GM12878 (cell line): ENCODE data around the gene ITGBL1. TPM values are rescaled to one million over a fixed set of nuclear protein-coding genes. Genes with fewer than 3 reads are reported as not detected.

ENCODE experiments used
- ATAC-seq: fragments of 200-7000 bp; cut with Tn5 transposase; 3 replicates; pipeline ENCODE4 v1.9.1; 2020; ENCODE audit warnings: mild to moderate bottlenecking, moderate library complexity
- BruUV-seq: library from RNA; stranded (reverse); fragments of 400-500 nt; replicated peaks from 2 replicates; lab custom pipeline; 2021; lab: Mats Ljungman, UMichigan
- CTCF ChIA-PET: fragments of 300-600 bp; sonication (Branson Sonifier 250); formaldehyde crosslinking; extraction: SDS; loops from one replicate; lab custom pipeline; 2021; ENCODE audit warnings: inconsistent platforms; lab: Yijun Ruan, JAX
- POLR2A ChIA-PET: fragments of 350-600 bp; formaldehyde crosslinking; extraction: SDS; loops from one replicate; lab custom pipeline; 2021; ENCODE audit warnings: inconsistent platforms; lab: Charles Lee
- RAD21 ChIA-PET: fragments of 300-600 bp; sonication (Branson Sonifier 250); formaldehyde crosslinking; loops from one replicate; lab custom pipeline; 2023; ENCODE audit warnings: antibody characterized with exemption; ENCODE audit not compliant: unreplicated experiment; lab: Charles Lee
- SMC1A ChIA-PET: fragments of 300-600 bp; sonication (Branson Sonifier 250); formaldehyde crosslinking; loops from one replicate; lab custom pipeline; 2023; ENCODE audit not compliant: unreplicated experiment, uncharacterized antibody; lab: Charles Lee
- DNase-seq: peaks from one replicate; pipeline ENCODE4 v3.0.0-alpha.2; 2011; ENCODE audit warnings: low read depth, low spot score
- FAIRE-seq: peaks from 3 replicates; lab custom pipeline; 2011; peaks lifted over from hg19 to GRCh38; lab: Jason Lieb, UNC
- H2AFZ ChIP-seq: 2 replicates; pipeline ENCODE4 v1.6.0; 2011; ENCODE audit warnings: low read depth, low read length, control low read depth; ENCODE audit not compliant: control insufficient read depth
- H3K27ac ChIP-seq: 2 replicates; pipeline ENCODE4 v1.5.1; 2011; ENCODE audit warnings: control low read depth; ENCODE audit not compliant: control insufficient read depth, insufficient read depth
- H3K27me3 ChIP-seq, 2 experiments: replicated peaks in 1 of 2; 2 replicates each; pipeline versions ENCODE4 v1.6.0 to v1.6.1; 2011; ENCODE audit warnings: low read length in 1 of 2; ENCODE audit not compliant: control insufficient read depth in 2 of 2, insufficient read depth in 2 of 2
- H3K36me3 ChIP-seq, 2 experiments: 2 replicates each; pipeline ENCODE4 v1.5.1; 2011; ENCODE audit warnings: low read length in 1 of 2; ENCODE audit not compliant: control insufficient read depth in 2 of 2, insufficient read depth in 2 of 2
- H3K4me1 ChIP-seq: 2 replicates; pipeline ENCODE4 v1.6.1; 2011; ENCODE audit warnings: mild to moderate bottlenecking, low read length, moderate library complexity, mixed read lengths; ENCODE audit not compliant: control insufficient read depth, insufficient read depth
- H3K4me2 ChIP-seq: 2 replicates; pipeline ENCODE4 v1.6.0; 2011; ENCODE audit warnings: control low read depth; ENCODE audit not compliant: control insufficient read depth, insufficient read depth
- H3K4me3 ChIP-seq: fragments of 200-600 bp; sonication (generic); 2 replicates; pipeline ENCODE4 v1.5.1; 2016
- H3K79me2 ChIP-seq: 2 replicates; pipeline ENCODE4 v1.6.0; 2011; ENCODE audit warnings: low read length; ENCODE audit not compliant: control insufficient read depth, insufficient read depth
- H3K9ac ChIP-seq: 2 replicates; pipeline ENCODE4 v1.8.0; 2011; ENCODE audit warnings: low read length, control low read depth, mixed read lengths; ENCODE audit not compliant: control insufficient read depth, insufficient read depth
- H3K9me3 ChIP-seq: replicated peaks from 3 replicates; pipeline ENCODE4 v1.5.1; 2011; ENCODE audit warnings: mild to moderate bottlenecking, low read length; ENCODE audit not compliant: control insufficient read depth, insufficient read depth
- H4K20me1 ChIP-seq: 2 replicates; pipeline ENCODE4 v1.6.0; 2011; ENCODE audit not compliant: control insufficient read depth, insufficient read depth
- CEBPB ChIP-seq, 2 experiments: fragments of 150-350 bp in 1 of 2; IDR thresholded peaks; 2 replicates each; pipeline ENCODE4 v1.6.1; 2012 to 2014; ENCODE audit warnings: low read depth in 2 of 2, low read length in 2 of 2, borderline replicate concordance in 1 of 2, inconsistent platforms in 1 of 2
- IKZF1 ChIP-seq: fragments of 450-650 bp; conservative IDR thresholded peaks from 2 replicates; pipeline ENCODE4 v1.6.1; 2017; ENCODE audit warnings: antibody characterized with exemption, mild to moderate bottlenecking
- IKZF2 ChIP-seq, 2 experiments: fragments of 450-650 bp; IDR thresholded peaks; 2 replicates each; pipeline ENCODE4 v1.6.1; 2017; ENCODE audit warnings: mild to moderate bottlenecking in 2 of 2, moderate library complexity in 2 of 2
- JUNB ChIP-seq: IDR thresholded peaks from 2 replicates; pipeline ENCODE4 v1.6.1; 2016; ENCODE audit warnings: antibody characterized with exemption, mild to moderate bottlenecking
- RAD21 ChIP-seq: IDR thresholded peaks from 2 replicates; pipeline ENCODE4 v1.6.1; 2011; ENCODE audit warnings: mild to moderate bottlenecking, low read depth, low read length, moderate library complexity; ENCODE audit not compliant: insufficient read depth
- RCOR1 ChIP-seq: conservative IDR thresholded peaks from 2 replicates; pipeline ENCODE4 v1.6.1; 2012; ENCODE audit warnings: low read depth, low read length, improper control_type of control experiment
- SMAD5 ChIP-seq: IDR thresholded peaks from 2 replicates; pipeline ENCODE4 v1.6.1; 2016; ENCODE audit warnings: antibody characterized with exemption, low read depth
- SUZ12 ChIP-seq: fragments of 200-600 bp; sonication (generic); IDR thresholded peaks from one replicate; pipeline ENCODE4 v1.6.1; 2018; ENCODE audit warnings: antibody characterized with exemption, mild to moderate bottlenecking; ENCODE audit not compliant: unreplicated experiment
- WGBS: methylation state at CpG from one replicate; pipeline ENCODE4 v1.1.6; 2016; ENCODE audit warnings: low lambda C conversion rate; ENCODE audit not compliant: insufficient replicate concordance, insufficient coverage; ENCODE audit errors: missing lambda C conversion rate; 5-methylcytosine and 5-hydroxymethylcytosine counted together
- in situ Hi-C: fragments of 300-500 bp; cut with MboI; formaldehyde crosslinking; loops from 9 replicates; pipeline ENCODE4 v1.14.3; 2018; ENCODE audit warnings: mixed read lengths
- intact Hi-C: fragments of 100-400 bp; cut with micrococcal nuclease; formaldehyde crosslinking; loops from one replicate; pipeline ENCODE4 v1.14.2; 2022; ENCODE audit not compliant: unreplicated experiment
- polyA plus RNA-seq, 11 experiments: library from polyadenylated mRNA; depleted of rRNA in 4 of 11; unstranded in 6 of 11; stranded (reverse) in 5 of 11; fragments of >200 nt; fragmentation: Nextera tagmentation in 4 of 11; fragmentation: Illumina TruSeq in 1 of 11; extraction: Ambion mirVana in 4 of 11; extraction: Trizol in 1 of 11; gene quantifications; 1 replicate in 1 of 11; 2 replicates in 10 of 11; pipeline versions ENCODE4 v1.2.1 to v1.2.3, GENCODE V29; 2011 to 2016; ENCODE audit warnings: inconsistent platforms in 2 of 11, missing spikeins in 2 of 11, low read depth in 1 of 11
- total RNA-seq, 4 experiments: library from RNA; depleted of rRNA in 3 of 4; stranded (reverse); fragments of >200 nt in 3 of 4; fragmentation: Illumina TruSeq in 1 of 4; extraction: Trizol in 1 of 4; gene quantifications; 2 replicates each; pipeline versions ENCODE4 v1.2.1 to v1.2.3, GENCODE V29; 2013 to 2021
- TF ChIP-seq, protein P1 (sequence below): IDR thresholded peaks from 2 replicates; pipeline ENCODE4 v1.6.1; 2011; ENCODE audit warnings: borderline replicate concordance, low read depth, mild to moderate bottlenecking, moderate library complexity, mixed read lengths, low read length; ENCODE audit not compliant: insufficient read depth; ENCODE audit errors: extremely low read length
- TF ChIP-seq, protein P2 (sequence below): IDR thresholded peaks from 2 replicates; pipeline ENCODE4 v1.6.1; 2011; ENCODE audit warnings: low read depth, mild to moderate bottlenecking, low read length, moderate library complexity, borderline replicate concordance; ENCODE audit errors: extremely low read depth
- TF ChIP-seq, protein P3 (sequence below): fragments of 450-650 bp; IDR thresholded peaks from 2 replicates; pipeline ENCODE4 v1.6.1; 2018; ENCODE audit warnings: mild to moderate bottlenecking, low read depth, moderate library complexity; ENCODE audit not compliant: partially characterized antibody

The ITGBL1 gene
- total and polyA plus RNA-seq, 10 of the 15 experiments (the other 5 are each of a cell fraction or from before 2014, with no cell fraction given), result 0.17 to 2.8 (median 0.28) TPM; not detected in 3

DNA sequence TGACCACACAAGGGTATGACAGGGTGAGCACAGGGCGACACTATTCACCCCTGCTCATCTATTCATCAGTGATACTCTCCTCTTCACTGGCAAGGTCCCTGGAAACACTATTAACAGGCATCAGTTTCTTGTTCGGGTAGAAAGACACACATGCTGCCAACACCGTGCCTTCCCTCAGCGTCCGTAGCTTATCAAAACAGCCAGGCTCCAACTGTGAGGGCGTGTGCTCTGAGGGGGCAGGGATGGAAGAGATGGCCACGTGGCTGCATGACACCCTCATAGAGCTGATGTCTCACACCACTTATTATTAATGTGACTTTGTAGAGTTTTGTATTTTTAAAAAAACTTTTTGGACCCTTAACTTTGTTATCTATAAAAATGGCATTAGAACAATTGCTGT is 160.3 kb downstream of the ITGBL1 start:
- ATAC-seq (no peak), FAIRE-seq (no peak), DNase-seq (no peak)
- intact Hi-C loops (no loop called here), in situ Hi-C loops (no loop called here)
- Histone ChIP-seq H3K9me3 (no peaks in the 10 kb centered on the region), H4K20me1 (no peaks in the 10 kb centered on the region), H3K9ac (no peak overlapping the region), H3K79me2 (no peaks in the 10 kb centered on the region), H3K27me3 (no peaks in the 10 kb centered on the region; a peak in 1 of 4 replicates), H3K36me3 (no peaks in the 10 kb centered on the region), H3K27ac (no peak overlapping the region), H3K4me1 (no peaks in the 10 kb centered on the region), H3K4me2 (no peak overlapping the region), H2AFZ (no peak overlapping the region), H3K4me3 (no peak overlapping the region)
- ChIA-PET RAD21 (no interaction called here), CTCF (no interaction called here), POLR2A (no interaction called here), SMC1A (no interaction called here)
- TF ChIP-seq, protein P1, sequence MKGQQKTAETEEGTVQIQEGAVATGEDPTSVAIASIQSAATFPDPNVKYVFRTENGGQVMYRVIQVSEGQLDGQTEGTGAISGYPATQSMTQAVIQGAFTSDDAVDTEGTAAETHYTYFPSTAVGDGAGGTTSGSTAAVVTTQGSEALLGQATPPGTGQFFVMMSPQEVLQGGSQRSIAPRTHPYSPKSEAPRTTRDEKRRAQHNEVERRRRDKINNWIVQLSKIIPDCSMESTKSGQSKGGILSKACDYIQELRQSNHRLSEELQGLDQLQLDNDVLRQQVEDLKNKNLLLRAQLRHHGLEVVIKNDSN, result no peak
- TF ChIP-seq IKZF1, result no peak
- TF ChIP-seq, protein P2, sequence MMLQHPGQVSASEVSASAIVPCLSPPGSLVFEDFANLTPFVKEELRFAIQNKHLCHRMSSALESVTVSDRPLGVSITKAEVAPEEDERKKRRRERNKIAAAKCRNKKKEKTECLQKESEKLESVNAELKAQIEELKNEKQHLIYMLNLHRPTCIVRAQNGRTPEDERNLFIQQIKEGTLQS, result no peak
- BruUV-seq, result no TSS peak
- 25% methylated on average over 7 of the region's 7 CpGs for WGBS

DNA sequence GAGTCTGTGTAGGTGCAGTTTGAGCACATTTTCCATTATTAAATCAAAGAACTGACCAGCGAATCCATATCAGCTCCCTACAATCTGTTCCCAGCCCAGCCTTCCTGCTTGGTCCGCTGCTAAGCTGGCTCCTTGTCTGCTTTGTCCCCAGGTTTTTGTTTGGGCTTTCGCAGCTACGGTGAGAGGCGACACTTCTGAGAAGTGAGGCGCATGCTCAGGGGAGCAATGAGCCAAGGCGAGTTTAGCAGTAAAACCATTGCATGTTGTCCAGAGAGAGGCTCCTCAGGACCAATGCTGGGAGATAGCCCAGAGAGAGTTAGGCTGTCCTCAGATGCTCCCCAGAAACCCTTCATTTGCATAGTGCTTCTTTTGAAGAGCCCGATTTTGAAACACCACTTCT is 162.0 kb downstream of the ITGBL1 start:
- Histone ChIP-seq H3K36me3 (no peaks in the 10 kb centered on the region), H3K27ac (no peak overlapping the region), H3K9me3 (no peaks in the 10 kb centered on the region), H4K20me1 (no peaks in the 10 kb centered on the region), H3K79me2 (no peaks in the 10 kb centered on the region), H3K4me3 (no peak overlapping the region), H2AFZ (no peak overlapping the region), H3K4me1 (no peaks in the 10 kb centered on the region), H3K27me3 (no peaks in the 10 kb centered on the region; a peak in 1 of 4 replicates), H3K4me2 (no peak overlapping the region), H3K9ac (no peak overlapping the region)
- ChIA-PET RAD21 (no interaction called here), SMC1A (no interaction called here), POLR2A (no interaction called here), CTCF (no interaction called here)
- no TSS peak for BruUV-seq
- intact Hi-C loops (no loop called here), in situ Hi-C loops (no loop called here)
- DNase-seq, result no peak
- no peak for ATAC-seq
- FAIRE-seq, result no peak
- 58% methylated on average over 8 of the region's 8 CpGs for WGBS
- no peak for TF ChIP-seq SUZ12
- TF ChIP-seq JUNB, result no peak
- no peak for TF ChIP-seq SMAD5
- no peak for TF ChIP-seq RCOR1
- TF ChIP-seq, protein P1, result no peak
- no peak for TF ChIP-seq IKZF2 (IDR thresholded peaks at IDR 0.05)
- TF ChIP-seq, protein P3, sequence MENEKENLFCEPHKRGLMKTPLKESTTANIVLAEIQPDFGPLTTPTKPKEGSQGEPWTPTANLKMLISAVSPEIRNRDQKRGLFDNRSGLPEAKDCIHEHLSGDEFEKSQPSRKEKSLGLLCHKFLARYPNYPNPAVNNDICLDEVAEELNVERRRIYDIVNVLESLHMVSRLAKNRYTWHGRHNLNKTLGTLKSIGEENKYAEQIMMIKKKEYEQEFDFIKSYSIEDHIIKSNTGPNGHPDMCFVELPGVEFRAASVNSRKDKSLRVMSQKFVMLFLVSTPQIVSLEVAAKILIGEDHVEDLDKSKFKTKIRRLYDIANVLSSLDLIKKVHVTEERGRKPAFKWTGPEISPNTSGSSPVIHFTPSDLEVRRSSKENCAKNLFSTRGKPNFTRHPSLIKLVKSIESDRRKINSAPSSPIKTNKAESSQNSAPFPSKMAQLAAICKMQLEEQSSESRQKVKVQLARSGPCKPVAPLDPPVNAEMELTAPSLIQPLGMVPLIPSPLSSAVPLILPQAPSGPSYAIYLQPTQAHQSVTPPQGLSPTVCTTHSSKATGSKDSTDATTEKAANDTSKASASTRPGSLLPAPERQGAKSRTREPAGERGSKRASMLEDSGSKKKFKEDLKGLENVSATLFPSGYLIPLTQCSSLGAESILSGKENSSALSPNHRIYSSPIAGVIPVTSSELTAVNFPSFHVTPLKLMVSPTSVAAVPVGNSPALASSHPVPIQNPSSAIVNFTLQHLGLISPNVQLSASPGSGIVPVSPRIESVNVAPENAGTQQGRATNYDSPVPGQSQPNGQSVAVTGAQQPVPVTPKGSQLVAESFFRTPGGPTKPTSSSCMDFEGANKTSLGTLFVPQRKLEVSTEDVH, result no peak
- no peak for TF ChIP-seq RAD21
- no peak for TF ChIP-seq CEBPB (IDR thresholded peaks at IDR 0.05; ENCODE audit: borderline replicate concordance in 1 of 2, low read depth in 2 of 2, low read length in 2 of 2)
